ENCODE measurements around the gene METRN. TPM values are rescaled to one million over a fixed set of nuclear protein-coding genes. Genes with fewer than 3 reads are reported as not detected.

METRN gene
- total RNA-seq, 1 donor from 2014 or later, result 30.4 TPM

DNA sequence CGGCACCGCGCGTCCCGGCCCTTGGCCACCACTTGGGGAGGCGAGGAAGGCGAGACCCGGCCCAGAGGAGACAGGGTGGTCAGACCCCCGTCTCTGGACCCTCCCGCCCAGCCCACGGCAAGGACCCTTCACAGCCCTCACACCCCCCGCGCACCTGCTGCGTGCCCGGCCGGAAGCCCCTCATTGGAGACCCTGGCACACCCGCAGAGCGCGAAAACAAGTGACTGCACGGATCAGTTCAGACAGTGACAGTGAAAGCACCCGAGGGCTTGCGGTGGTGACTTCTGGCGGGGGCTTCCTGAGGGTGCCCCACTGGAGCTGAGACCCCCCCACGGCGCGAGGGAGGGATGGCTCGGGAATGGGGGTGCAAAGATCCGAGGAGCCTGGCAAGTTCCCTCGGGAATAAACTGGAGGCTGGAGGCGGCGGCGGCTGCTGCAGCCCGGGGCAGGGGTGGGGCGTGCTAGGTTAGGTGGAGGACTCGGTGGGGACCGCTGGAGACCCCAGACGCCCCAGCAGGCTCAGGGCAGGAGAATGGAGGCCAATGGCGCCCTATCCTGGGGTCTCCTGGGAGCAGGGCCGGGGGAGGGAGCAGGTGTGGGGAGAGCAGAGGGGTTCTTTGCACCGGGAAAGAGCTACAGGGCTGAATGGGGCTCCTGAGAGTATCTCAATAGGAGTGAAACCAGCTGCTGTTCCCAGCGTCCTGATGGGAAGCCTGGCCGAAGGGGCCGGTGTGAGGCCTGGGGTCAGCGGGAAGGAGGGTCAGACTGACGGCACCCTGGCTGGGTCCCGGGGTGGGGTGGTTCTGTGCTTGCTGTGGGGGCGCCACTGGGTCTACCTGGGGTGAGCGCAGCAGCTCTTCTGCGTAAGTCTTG is 8.5 kb upstream of the METRN start:
- Histone ChIP-seq H3K9me3 (no peaks in the 10 kb centered on the region), H3K4me1 (no peaks in the 10 kb centered on the region), H3K27me3 (peaks cover 92% of the 10 kb centered on the region), H3K27ac (no peak overlapping the region), H3K4me3 (no peak overlapping the region), H3K36me3 (no peaks in the 10 kb centered on the region)
- intact Hi-C loops (cut with DNase I), result no loop called here
- DNase-seq, result no peak
- no peak for ATAC-seq
- TF ChIP-seq, protein P1, sequence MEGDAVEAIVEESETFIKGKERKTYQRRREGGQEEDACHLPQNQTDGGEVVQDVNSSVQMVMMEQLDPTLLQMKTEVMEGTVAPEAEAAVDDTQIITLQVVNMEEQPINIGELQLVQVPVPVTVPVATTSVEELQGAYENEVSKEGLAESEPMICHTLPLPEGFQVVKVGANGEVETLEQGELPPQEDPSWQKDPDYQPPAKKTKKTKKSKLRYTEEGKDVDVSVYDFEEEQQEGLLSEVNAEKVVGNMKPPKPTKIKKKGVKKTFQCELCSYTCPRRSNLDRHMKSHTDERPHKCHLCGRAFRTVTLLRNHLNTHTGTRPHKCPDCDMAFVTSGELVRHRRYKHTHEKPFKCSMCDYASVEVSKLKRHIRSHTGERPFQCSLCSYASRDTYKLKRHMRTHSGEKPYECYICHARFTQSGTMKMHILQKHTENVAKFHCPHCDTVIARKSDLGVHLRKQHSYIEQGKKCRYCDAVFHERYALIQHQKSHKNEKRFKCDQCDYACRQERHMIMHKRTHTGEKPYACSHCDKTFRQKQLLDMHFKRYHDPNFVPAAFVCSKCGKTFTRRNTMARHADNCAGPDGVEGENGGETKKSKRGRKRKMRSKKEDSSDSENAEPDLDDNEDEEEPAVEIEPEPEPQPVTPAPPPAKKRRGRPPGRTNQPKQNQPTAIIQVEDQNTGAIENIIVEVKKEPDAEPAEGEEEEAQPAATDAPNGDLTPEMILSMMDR (IDR thresholded peaks at IDR 0.05), result no peak

DNA sequence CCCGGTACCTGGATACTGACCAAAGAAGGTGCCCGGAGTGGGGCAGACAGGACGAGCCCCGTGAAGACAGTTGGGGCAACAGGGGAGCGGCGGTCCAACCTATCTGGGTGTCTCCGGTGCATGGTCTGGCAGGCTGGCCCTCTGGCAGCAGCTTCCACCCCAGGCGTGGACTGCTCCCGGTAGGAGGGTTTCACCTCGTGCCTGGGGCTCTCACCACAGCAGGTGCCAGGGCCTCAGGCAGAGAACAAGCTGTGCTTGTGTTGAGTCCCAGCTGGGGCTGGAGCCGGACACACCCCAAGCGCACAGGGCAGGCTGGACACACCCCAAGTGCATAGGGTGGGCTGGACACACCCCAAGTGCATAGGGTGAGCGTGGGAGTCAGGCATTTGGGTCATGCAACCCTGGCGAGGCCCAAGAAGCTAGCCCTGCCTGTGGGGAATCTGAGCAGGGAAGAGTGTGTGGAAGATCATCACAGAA is 7.8 kb upstream of the METRN start:
- DNase-seq, result no peak
- H3K36me3 ChIP-seq, result no peaks in the 10 kb centered on the region
- peaks cover 87% of the 10 kb centered on the region for H3K27me3 ChIP-seq
- H3K4me3 ChIP-seq, result no peak overlapping the region
- intact Hi-C loops (cut with DNase I), result no loop called here
- no peak for ATAC-seq
- TF ChIP-seq, protein P1 (IDR thresholded peaks at IDR 0.05), result no peak
- no peaks in the 10 kb centered on the region for H3K4me1 ChIP-seq
- no peaks in the 10 kb centered on the region for H3K9me3 ChIP-seq
- no peak overlapping the region for H3K27ac ChIP-seq

GRCh38 chr16:708019-708418 is 6.9 kb upstream of the METRN start:
- intact Hi-C loops (cut with DNase I), result no loop called here
- DNase-seq (no peak), ATAC-seq (no peak)
- Histone ChIP-seq H3K4me3 (no peak overlapping the region), H3K27me3 (peaks cover 78% of the 10 kb centered on the region), H3K4me1 (no peaks in the 10 kb centered on the region), H3K27ac (no peak overlapping the region), H3K9me3 (no peaks in the 10 kb centered on the region), H3K36me3 (no peaks in the 10 kb centered on the region)
- TF ChIP-seq, protein P1 (IDR thresholded peaks at IDR 0.05), result no peak

GRCh38 chr16:708959-709358 is 6.0 kb upstream of the METRN start:
- intact Hi-C loops (cut with DNase I), result no loop called here
- peaks cover 69% of the 10 kb centered on the region for H3K27me3 ChIP-seq
- H3K9me3 ChIP-seq, result no peaks in the 10 kb centered on the region
- no peak overlapping the region for H3K27ac ChIP-seq
- no peaks in the 10 kb centered on the region for H3K4me1 ChIP-seq
- TF ChIP-seq, protein P1 (IDR thresholded peaks at IDR 0.05), result no peak
- no peaks in the 10 kb centered on the region for H3K36me3 ChIP-seq
- ATAC-seq (no peak), DNase-seq (no peak)
- H3K4me3 ChIP-seq, result no peak overlapping the region

- Histone ChIP-seq H3K36me3 (no peaks in the 10 kb centered on the region), H3K4me1 (peaks cover 4% of the 10 kb centered on the region), H3K9me3 (no peaks in the 10 kb centered on the region), H3K4me3 (no peak overlapping the region), H3K27me3 (peaks cover 60% of the 10 kb centered on the region), H3K27ac (no peak overlapping the region)
- ATAC-seq (no peak), DNase-seq (no peak)
- intact Hi-C loops (cut with DNase I), result loop anchor here (10.0 kb wide), 1 partner anchor 75 kb away; the partner anchor contains the start of genes CHTF18 and RPUSD1
- TF ChIP-seq, protein P1 (IDR thresholded peaks at IDR 0.05), result no peak
Observed at GRCh38 chr16:709566-710499, 5.1 kb upstream of the METRN start.

All from upper lobe of right lung (tissue), 1 donor.